ENCODE measurements around the gene SPARCL1.

DNA sequence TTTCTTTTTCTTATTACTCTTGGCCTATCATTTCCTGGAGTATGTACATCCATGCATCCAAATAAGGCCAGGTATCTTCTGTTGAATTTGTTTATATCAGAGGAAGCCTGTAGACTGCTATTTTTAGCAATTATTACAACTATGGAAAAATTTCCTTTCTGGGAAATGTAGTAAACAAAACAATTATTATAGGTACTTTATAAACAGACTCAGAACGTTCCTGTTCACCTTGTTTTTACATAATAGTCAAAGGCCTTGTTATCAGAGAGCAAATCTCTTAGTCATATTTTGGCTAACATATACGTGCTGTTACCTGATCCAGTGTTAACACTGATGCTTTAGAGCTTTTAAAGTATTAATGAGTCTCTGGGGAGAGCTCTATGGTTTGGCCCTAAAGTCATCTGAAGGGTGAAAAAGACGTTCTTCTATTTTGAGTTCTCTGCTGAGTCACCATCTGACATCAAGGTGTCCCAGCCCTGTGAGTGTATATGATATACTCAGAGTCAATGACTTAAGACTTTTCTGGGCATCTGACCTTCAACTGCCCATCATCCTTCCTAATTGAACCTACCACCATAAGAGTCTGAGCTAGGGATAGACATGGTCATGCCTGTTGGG, 7.3 kb downstream of the SPARCL1 start:
- TF ChIP-seq, protein P1, sequence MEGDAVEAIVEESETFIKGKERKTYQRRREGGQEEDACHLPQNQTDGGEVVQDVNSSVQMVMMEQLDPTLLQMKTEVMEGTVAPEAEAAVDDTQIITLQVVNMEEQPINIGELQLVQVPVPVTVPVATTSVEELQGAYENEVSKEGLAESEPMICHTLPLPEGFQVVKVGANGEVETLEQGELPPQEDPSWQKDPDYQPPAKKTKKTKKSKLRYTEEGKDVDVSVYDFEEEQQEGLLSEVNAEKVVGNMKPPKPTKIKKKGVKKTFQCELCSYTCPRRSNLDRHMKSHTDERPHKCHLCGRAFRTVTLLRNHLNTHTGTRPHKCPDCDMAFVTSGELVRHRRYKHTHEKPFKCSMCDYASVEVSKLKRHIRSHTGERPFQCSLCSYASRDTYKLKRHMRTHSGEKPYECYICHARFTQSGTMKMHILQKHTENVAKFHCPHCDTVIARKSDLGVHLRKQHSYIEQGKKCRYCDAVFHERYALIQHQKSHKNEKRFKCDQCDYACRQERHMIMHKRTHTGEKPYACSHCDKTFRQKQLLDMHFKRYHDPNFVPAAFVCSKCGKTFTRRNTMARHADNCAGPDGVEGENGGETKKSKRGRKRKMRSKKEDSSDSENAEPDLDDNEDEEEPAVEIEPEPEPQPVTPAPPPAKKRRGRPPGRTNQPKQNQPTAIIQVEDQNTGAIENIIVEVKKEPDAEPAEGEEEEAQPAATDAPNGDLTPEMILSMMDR (conservative IDR thresholded peaks at IDR 0.05 in 1 of 2, IDR thresholded peaks at IDR 0.05 in 1 of 2; ENCODE audit: low read depth in 1 of 2, low read length in 2 of 2): no peak
- no peak for TF ChIP-seq EZH2 (IDR thresholded peaks at IDR 0.05; ENCODE audit: low read length, missing control alignments)
